AG09309 (cell line): ENCODE measurements around the gene DUS2.
A peak's percentile ranks its signal among the peaks of the same experiment; 100 is the strongest.
"Not testable (repeated sequence)": the region's sequence is repeated elsewhere in the genome, so short reads cannot be mapped to it uniquely, and the experiment has no call there.

Experiments
- DNase-seq: peaks from one replicate; pipeline ENCODE4 v3.0.0-alpha.2; 2010; ENCODE audit warnings: low read depth
- H3K4me3 ChIP-seq: 2 replicates; pipeline ENCODE4 v1.5.1; 2011; ENCODE audit warnings: mild to moderate bottlenecking, low read depth, low read length, moderate library complexity; ENCODE audit not compliant: control insufficient read depth
- CTCF ChIP-seq: IDR thresholded peaks from 2 replicates; pipeline ENCODE4 v1.5.1; 2011; ENCODE audit warnings: mild to moderate bottlenecking, low read depth, low read length, inconsistent platforms; ENCODE audit not compliant: insufficient read depth, control insufficient read depth; ENCODE audit errors: missing control alignments

Gene DUS2

GRCh38 chr16:68013440-68013839 is 9.6 kb upstream of the DUS2 start:
- no peak overlapping the region for H3K4me3 ChIP-seq
- no peak for TF ChIP-seq CTCF
- DNase-seq, result no peak

- no peak for DNase-seq
- no peak for TF ChIP-seq CTCF
- H3K4me3 ChIP-seq, result no peak within 1 kb of the TSS
Observed at GRCh38 chr16:68015681-68016080, 7.4 kb upstream of the DUS2 start, which contains the start of gene DPEP2NB. TSS of gene DPEP2NB (minus strand) at chr16:68015911. CDS start at chr16:68015770, 141 bp downstream.

GRCh38 chr16:68019167-68019680 is 3.9 kb upstream of the DUS2 start:
- DNase-seq, result no peak
- TF ChIP-seq CTCF, result no peak
- no peak overlapping the region for H3K4me3 ChIP-seq

GRCh38 chr16:68021490-68021889 is 1.6 kb upstream of the DUS2 start:
- H3K4me3 ChIP-seq, result no peak overlapping the region
- no peak for DNase-seq
- no peak for TF ChIP-seq CTCF

- no peak for TF ChIP-seq CTCF
- peak overlapping the region; percentile 81 for H3K4me3 ChIP-seq
- DNase-seq, result no peak
Observed at GRCh38 chr16:68022278-68022727, 781 bp upstream of the DUS2 start.

GRCh38 chr16:68028996-68029395 is 5.9 kb downstream of the DUS2 start:
- no peak overlapping the region for H3K4me3 ChIP-seq
- DNase-seq, result no peak
- no peak for TF ChIP-seq CTCF

GRCh38 chr16:68030108-68030507 is 7.0 kb downstream of the DUS2 start:
- H3K4me3 ChIP-seq, result not testable (repeated sequence)

More at GRCh38 chr16:68030108-68030507, 7.0 kb downstream of the DUS2 start:
- DNase-seq, result not testable (repeated sequence)
